Neural crest cell (in vitro differentiated cells): ENCODE results near the gene THEMIS2. TPM values are rescaled to one million over a fixed set of nuclear protein-coding genes. Genes with fewer than 3 reads are reported as not detected.
A peak's percentile ranks its signal among the peaks of the same experiment; 100 is the strongest.

Source experiments
- DNase-seq: peaks from one replicate; pipeline ENCODE4 v3.0.0; 2021; ENCODE audit warnings: low read depth, mixed read lengths, low spot score
- H3K27ac Mint-ChIP-seq: one replicate; pipeline ENCODE4 v1.8.0; 2021; ENCODE audit warnings: mild to moderate bottlenecking, mixed read lengths; ENCODE audit not compliant: unreplicated experiment
- H3K27me3 Mint-ChIP-seq: 2 replicates; pipeline ENCODE4 v1.8.0; 2021; ENCODE audit warnings: low read depth, mild to moderate bottlenecking, mixed read lengths
- H3K36me3 Mint-ChIP-seq: 2 replicates; pipeline ENCODE4 v1.8.0; 2021; ENCODE audit warnings: low read depth, mild to moderate bottlenecking, mixed read lengths
- H3K4me1 Mint-ChIP-seq: 2 replicates; pipeline ENCODE4 v1.8.0; 2021; ENCODE audit warnings: mixed read lengths
- H3K4me3 Mint-ChIP-seq: one replicate; pipeline ENCODE4 v1.8.0; 2021; ENCODE audit warnings: mild to moderate bottlenecking, mixed read lengths
- H3K9me3 Mint-ChIP-seq: 2 replicates; pipeline ENCODE4 v1.8.0; 2021; ENCODE audit warnings: mixed read lengths
- total RNA-seq: library from RNA; stranded (reverse); gene quantifications from 2 replicates; pipeline ENCODE4 v1.2.1, GENCODE V29; 2021
- TF ChIP-seq, protein P1 (sequence below): fragments of 200-600 bp; sonication (generic); conservative IDR thresholded peaks from 2 replicates; pipeline ENCODE4 v1.5.0; 2021; ENCODE audit warnings: antibody characterized with exemption, mild to moderate bottlenecking

Gene THEMIS2
- total RNA-seq, 1 donor from 2014 or later: 5.5 TPM

DNA sequence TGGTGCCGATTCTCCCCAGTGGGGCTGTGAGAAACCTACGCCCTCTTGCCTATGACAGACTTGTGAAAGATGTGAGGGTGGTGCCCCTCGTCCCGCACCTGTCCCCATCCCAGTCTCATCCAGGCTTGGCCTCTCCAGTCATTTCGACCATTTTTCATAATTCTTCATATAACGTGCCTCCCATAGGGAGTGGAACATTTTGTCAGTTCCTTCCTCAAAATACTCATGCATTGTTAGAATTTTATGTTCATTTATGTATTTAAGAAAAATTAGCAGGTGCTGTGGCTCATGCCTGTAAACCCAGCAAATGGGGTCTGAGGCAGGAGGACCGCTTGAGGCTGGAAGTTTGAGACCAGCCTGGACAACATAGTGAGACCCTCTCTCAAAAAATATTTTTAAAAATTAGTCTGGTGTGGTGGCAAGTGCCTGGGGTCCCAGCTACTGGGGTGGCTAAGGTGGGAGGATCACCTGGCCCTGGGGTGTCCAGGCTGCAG, 42.8 kb downstream of the THEMIS2 start:
- peaks cover 11% of the 10 kb centered on the region for H3K4me1 Mint-ChIP-seq
- no peak for DNase-seq
- TF ChIP-seq, protein P1, sequence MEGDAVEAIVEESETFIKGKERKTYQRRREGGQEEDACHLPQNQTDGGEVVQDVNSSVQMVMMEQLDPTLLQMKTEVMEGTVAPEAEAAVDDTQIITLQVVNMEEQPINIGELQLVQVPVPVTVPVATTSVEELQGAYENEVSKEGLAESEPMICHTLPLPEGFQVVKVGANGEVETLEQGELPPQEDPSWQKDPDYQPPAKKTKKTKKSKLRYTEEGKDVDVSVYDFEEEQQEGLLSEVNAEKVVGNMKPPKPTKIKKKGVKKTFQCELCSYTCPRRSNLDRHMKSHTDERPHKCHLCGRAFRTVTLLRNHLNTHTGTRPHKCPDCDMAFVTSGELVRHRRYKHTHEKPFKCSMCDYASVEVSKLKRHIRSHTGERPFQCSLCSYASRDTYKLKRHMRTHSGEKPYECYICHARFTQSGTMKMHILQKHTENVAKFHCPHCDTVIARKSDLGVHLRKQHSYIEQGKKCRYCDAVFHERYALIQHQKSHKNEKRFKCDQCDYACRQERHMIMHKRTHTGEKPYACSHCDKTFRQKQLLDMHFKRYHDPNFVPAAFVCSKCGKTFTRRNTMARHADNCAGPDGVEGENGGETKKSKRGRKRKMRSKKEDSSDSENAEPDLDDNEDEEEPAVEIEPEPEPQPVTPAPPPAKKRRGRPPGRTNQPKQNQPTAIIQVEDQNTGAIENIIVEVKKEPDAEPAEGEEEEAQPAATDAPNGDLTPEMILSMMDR: no peak
- peaks cover 7% of the 10 kb centered on the region for H3K36me3 Mint-ChIP-seq
- H3K9me3 Mint-ChIP-seq: peaks cover 2% of the 10 kb centered on the region
- peaks cover 35% of the 10 kb centered on the region for H3K27me3 Mint-ChIP-seq
- H3K27ac Mint-ChIP-seq: no peak overlapping the region
- peak overlapping the region; percentile 100 for H3K4me3 Mint-ChIP-seq

DNA sequence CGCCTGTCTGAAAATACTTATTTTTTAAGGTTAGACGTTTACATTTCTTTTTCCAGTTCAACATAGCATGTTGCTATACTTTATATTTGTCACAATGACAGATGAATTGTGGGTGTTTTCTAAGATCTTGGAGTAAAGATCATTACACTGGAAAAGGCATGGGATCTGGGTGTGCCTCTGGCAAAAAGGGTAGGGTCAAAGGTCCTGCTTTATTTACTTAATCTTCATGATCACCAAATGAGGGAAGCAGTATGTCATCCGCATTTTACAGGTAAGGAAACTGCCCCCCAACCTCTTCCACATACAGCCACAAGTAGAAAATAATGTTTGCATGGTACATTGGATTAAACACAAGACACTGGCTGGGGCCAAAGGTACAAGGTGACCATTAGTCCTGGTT, 49.9 kb downstream of the THEMIS2 start:
- Mint-ChIP-seq H3K9me3 (no peaks in the 10 kb centered on the region), H3K4me3 (no peak overlapping the region), H3K27ac (no peak overlapping the region), H3K27me3 (peaks cover 20% of the 10 kb centered on the region), H3K4me1 (no peaks in the 10 kb centered on the region), H3K36me3 (no peaks in the 10 kb centered on the region)
- DNase-seq: no peak
- TF ChIP-seq, protein P1: no peak

DNA sequence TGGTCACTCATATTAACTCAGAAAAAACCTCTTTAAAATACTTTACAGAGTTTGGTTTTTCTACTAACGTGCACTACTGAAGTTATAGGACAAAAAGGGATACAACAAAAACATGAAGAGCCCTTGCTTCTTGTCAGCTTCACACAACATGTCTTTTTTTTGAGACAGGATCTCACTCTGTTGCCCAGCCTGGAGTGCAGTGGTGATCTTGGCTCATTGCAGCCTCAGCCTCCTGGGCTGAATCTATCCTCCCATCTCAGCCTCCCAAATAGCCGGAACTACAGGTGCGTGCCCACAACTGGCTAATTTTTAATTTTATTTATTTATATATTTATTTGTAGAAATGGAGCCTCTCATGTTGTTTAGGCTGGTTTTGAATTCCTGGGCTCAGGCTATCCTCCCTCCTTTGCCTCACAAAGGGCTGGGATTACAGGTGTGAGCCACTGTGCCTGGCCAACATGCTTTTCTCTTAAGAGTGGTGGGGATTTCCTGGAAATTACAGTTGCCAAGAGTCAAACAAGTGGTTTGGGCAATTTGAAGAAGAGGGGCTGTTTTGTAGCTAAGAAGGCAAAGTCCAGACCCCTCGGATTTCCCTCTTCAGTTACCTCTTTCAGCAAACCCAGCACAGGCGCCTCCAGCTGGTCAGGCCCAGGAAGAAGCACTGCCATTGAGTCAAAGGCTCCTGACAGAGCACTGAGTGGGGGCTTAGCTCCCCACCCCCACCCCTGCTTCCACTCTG, 56.0 kb downstream of the THEMIS2 start:
- H3K4me3 Mint-ChIP-seq: no peak overlapping the region
- DNase-seq: no peak
- no peak overlapping the region for H3K27ac Mint-ChIP-seq
- peaks cover 8% of the 10 kb centered on the region for H3K27me3 Mint-ChIP-seq
- no peaks in the 10 kb centered on the region for H3K4me1 Mint-ChIP-seq
- TF ChIP-seq, protein P1: no peak
- H3K9me3 Mint-ChIP-seq: no peaks in the 10 kb centered on the region
- H3K36me3 Mint-ChIP-seq: no peaks in the 10 kb centered on the region

DNA sequence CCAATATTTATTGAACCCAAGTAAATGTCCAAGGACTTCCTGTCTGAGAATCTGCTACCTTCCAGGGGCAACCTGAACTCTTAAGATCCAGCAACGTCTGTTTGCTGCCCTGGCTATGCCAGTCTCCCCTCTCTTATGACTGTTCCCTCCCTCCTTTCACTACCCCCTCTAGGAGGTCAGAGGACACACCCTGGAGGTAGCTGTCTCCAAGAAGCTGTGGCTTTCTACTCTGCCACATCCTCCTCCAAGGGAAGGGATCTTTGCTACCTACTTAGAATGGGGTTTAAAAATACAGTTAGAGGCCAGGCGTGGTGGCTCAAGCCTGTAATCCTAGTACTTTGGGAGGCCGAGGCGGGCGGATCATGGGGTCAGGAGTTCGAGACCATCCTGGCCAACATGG, 58.8 kb downstream of the THEMIS2 start:
- H3K27ac Mint-ChIP-seq: no peak overlapping the region
- no peak overlapping the region for H3K4me3 Mint-ChIP-seq
- H3K36me3 Mint-ChIP-seq: no peaks in the 10 kb centered on the region
- peaks cover 12% of the 10 kb centered on the region for H3K4me1 Mint-ChIP-seq
- H3K27me3 Mint-ChIP-seq: peaks cover 31% of the 10 kb centered on the region
- DNase-seq: no peak
- TF ChIP-seq, protein P1: no peak
- H3K9me3 Mint-ChIP-seq: no peaks in the 10 kb centered on the region

DNA sequence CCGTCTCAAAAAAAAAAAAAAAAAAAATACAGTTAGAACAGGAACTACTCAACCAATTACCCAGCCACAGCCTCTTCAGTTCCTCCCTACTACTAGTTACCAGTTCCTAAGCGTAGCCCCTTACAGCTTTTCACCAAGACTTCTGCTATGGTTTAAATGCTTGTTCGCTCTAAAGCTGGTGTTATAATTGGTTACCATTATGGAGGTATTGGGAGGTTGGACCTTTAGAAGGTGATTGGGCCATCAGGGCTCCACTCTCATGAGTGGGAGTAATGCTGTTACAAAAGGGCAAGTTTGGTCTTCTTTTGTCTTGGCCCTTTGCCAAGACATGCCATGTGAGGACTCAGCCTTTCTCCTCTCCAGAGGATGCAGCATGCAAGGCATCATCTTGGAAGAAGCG, 59.4 kb downstream of the THEMIS2 start:
- Mint-ChIP-seq H3K36me3 (no peaks in the 10 kb centered on the region), H3K9me3 (no peaks in the 10 kb centered on the region), H3K27me3 (peaks cover 37% of the 10 kb centered on the region), H3K4me3 (no peak overlapping the region), H3K4me1 (peaks cover 12% of the 10 kb centered on the region), H3K27ac (no peak overlapping the region)
- TF ChIP-seq, protein P1: no peak
- DNase-seq: no peak
